Neural progenitor cell (in vitro differentiated cells): ENCODE results near the gene NRBF2.
"Not testable (repeated sequence)": the region's sequence is repeated elsewhere in the genome, so short reads cannot be mapped to it uniquely, and the experiment has no call there.

Experiments
- EZH2 ChIP-seq: fragments of 200-600 bp; sonication (generic); IDR thresholded peaks from 2 replicates; pipeline ENCODE4 v1.6.1; 2017; ENCODE audit warnings: antibody characterized with exemption, mild to moderate bottlenecking, moderate library complexity
- EZH2phosphoT487 ChIP-seq: fragments of 200-600 bp; sonication (generic); IDR thresholded peaks from 2 replicates; pipeline ENCODE4 v1.6.1; 2017; ENCODE audit warnings: antibody characterized with exemption
- TF ChIP-seq, protein P1 (sequence below): fragments of 200-600 bp; sonication (generic); IDR thresholded peaks from 2 replicates; pipeline ENCODE4 v1.5.1; 2017; ENCODE audit warnings: antibody characterized with exemption, mild to moderate bottlenecking

GRCh38 chr10:63102279-63102883 lies 30.7 kb upstream of the NRBF2 start:
- not testable (repeated sequence) for TF ChIP-seq EZH2, EZH2phosphoT487
- TF ChIP-seq, protein P1, sequence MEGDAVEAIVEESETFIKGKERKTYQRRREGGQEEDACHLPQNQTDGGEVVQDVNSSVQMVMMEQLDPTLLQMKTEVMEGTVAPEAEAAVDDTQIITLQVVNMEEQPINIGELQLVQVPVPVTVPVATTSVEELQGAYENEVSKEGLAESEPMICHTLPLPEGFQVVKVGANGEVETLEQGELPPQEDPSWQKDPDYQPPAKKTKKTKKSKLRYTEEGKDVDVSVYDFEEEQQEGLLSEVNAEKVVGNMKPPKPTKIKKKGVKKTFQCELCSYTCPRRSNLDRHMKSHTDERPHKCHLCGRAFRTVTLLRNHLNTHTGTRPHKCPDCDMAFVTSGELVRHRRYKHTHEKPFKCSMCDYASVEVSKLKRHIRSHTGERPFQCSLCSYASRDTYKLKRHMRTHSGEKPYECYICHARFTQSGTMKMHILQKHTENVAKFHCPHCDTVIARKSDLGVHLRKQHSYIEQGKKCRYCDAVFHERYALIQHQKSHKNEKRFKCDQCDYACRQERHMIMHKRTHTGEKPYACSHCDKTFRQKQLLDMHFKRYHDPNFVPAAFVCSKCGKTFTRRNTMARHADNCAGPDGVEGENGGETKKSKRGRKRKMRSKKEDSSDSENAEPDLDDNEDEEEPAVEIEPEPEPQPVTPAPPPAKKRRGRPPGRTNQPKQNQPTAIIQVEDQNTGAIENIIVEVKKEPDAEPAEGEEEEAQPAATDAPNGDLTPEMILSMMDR, result not testable (repeated sequence)
